ENCODE measurements around the gene TXNRD1.

The TXNRD1 gene

DNA sequence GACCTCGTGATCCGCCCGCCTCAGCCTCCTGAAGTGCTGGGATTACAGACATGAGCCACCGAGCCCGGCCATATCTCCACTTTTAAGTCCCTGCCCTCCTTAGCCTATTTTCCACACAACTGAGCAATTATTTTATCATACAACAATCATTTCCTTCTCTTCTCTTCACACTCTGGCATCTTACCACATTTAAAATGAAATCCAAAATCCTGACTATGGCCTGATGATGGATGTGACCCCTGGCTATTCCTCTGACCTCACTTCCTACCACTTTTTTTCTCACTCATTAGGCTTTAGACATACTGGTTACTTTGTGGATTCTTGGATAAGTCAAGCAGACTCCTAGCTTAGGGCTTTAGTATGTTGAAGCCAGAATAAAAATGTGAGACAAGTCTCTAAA, 66.1 kb downstream of the TXNRD1 start:
- DNase-seq: peak; percentile 67

DNA sequence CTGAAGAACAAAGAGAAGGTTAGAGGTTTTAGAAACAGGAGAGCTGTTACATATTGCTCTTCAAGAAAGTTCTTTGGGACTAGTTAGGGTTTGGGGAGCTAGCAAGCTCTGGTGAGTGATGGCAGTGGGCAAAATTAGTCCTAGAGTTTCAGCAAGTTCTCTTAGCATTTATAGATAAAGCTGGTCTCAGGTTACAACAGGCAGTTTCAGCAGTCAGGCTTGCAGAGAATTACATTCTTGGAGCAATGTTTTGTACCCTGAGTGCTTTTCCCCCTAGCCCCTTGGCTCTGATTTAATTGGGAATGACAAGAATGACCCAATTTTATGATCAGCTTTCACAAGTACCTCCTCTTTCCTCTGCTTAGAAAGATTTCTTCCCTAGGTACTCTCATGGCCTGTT, 66.5 kb downstream of the TXNRD1 start:
- DNase-seq: peak; percentile 33

DNA sequence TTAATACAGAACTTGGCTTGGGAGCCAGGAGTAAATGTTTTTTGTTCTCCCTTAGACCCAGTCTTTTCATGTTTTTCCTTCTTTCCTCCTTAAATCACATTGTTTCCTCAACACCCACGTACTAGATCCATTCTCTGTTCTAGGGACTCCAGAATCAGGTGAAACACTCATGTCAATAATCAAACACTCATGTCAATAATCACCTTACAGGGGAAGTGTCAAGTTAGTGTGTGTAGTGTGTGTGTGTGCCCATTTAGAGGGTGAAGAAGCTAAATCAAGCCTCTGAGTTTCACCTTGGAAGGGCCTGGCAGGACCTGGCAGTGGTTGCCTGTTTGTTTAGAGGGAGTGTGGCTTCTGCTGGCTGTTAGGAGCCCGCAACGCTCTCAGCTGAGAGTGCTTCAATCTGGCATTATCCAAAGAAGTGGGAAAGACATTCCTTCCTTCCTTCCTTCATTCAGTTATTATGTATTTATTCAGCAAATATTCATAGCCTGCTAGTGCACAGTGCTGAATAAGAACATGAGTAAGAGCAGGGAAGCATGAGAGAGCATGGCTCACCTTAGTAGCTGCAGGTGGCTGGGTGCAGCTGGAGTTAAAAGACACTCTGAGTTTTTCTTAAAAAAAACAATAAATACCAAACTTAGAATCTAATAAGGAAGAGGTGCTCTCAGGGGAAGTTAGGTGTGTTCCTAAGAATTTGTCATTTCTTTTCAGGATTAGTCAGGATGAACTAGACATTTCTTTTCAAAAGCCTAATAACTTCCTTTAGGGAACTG, 70.3 kb downstream of the TXNRD1 start:
- DNase-seq: peak; percentile 36

DNA sequence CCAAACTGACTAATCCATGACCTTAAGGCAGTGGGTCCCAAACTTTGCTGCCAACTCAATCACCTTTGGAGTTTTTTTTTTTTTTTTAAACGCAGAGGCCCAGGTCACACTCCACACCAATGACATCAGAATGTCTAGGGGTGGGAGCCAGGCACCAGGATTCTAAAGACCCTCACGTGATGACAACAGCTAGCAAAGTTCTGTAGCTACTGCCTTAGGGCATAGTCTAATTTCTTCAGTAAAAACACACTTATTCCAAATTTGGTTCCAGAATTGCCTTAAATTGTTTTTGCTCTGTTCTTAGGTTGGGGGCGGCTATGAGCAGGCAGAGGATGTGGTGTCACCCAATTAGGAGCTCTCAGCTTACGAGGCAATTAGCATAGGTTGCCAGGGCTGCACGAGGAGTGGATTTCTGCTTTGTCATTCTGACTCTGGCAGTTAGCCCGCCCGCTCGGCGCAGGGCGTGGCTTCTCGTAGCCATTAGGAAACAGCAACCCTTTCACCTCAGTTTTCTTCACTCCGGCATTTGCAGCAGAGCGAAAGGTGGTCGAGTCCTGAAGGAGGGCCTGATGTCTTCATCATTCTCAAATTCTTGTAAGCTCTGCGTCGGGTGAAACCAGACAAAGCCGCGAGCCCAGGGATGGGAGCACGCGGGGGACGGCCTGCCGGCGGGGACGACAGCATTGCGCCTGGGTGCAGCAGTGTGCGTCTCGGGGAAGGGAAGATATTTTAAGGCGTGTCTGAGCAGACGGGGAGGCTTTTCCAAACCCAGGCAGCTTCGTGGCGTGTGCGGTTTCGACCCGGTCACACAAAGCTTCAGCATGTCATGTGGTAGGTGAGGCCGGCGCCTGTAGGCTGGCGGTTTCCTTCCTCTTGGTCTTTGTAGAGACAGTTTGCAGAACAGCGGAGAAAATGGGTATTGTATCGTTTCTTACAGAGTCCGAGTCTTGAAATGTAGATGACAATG, 71.2 kb downstream of the TXNRD1 start:
- peak; percentile 93 for DNase-seq

DNA sequence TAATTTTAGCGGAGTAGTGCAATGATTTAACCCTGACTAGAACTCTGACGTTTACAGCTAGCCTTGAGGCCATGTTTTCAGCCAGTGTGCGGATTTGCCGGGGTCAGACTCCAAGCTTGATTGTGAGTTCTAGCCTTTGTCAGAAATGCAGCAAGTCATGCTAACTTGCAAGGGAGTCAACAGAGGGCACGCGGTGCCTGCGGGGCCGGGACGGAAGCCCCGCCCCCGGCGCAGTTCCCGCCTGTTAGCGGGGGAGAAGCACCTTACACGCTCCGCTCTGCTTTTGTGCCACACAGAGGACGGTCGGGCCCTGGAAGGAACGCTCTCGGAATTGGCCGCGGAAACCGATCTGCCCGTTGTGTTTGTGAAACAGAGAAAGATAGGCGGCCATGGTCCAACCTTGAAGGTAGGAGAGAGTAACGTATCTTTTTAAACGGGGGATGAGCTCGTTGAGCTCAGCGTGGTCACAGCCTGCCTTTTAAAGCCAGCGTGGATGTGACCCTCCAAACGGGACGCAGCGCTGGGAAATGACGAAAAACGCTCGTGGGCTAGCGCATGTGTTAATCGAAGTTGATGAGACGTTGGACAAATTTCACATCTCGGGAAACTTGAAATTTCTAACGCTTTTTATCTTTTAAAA, 73.2 kb downstream of the TXNRD1 start:
- DNase-seq: peak; percentile 82

DNA sequence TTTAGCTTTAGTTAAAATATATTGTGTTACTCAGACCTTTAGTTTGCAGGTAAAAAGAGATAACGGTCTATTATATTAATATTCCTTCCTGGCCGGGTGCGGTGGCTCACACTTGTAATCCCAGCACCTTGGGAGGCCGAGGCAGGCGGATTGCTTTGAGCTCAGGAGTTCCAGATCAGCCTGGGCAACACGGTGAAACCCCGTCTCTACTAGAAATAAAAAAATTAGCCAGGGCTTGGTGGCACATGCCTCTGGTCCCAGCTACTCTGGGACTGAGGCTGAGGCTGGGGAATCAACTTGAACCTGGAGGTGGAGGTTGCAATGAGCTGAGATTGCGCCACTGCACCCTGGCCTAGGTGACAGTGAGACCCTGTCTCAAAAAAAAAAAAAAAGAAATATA, 74.7 kb downstream of the TXNRD1 start:
- DNase-seq: no peak

DNA sequence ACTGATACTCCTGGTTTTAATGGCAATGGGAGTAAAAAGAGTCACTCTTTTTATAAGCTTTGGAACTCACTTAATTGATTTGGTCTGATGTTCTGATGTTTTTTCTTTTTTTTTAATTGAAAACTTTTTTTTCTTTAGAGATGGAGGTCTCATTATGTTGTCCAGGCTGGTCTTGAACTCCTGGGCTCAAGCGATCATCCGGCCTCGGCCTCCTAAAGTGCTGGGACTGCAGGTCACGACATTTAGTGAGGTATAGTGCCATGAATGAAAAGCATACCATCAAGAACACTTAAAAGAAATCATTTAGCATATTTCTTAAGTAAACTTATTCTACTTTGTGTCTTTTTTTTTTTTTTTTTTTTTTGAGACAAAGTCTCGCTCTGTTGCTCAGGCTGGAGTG, 75.3 kb downstream of the TXNRD1 start:
- no peak for DNase-seq

DNA sequence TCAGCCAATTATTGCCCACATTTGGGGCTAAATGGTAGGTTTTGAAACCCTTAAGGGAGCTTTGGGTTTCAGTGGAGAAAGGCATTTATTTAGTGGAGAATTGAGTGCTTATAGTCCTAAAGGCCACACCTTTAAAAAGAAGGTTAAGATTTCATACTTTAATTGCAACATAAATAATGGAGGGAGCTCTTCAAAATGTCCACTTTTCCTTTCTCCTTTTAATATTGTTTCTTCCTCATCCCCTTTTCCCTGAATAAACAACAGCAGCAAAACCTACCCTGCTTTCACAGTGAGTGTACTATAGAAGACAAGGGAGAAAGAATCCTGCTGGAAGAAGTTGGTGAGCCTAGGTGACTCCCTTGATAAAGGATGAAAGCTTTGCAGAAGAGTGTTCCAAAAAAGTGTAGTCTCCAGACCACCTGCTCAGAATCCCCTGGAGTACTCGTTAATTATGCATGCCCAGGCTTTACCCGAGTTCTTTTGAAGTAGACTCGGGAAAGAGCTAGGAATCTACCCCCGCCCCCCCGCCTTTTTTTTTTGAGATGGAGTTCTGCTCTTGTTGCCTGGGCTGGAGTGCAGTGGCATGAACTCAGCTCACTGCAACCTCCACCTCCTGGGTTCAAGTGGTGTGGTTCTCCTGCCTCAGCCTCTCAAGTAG, 76.4 kb downstream of the TXNRD1 start:
- no peak for DNase-seq

DNA sequence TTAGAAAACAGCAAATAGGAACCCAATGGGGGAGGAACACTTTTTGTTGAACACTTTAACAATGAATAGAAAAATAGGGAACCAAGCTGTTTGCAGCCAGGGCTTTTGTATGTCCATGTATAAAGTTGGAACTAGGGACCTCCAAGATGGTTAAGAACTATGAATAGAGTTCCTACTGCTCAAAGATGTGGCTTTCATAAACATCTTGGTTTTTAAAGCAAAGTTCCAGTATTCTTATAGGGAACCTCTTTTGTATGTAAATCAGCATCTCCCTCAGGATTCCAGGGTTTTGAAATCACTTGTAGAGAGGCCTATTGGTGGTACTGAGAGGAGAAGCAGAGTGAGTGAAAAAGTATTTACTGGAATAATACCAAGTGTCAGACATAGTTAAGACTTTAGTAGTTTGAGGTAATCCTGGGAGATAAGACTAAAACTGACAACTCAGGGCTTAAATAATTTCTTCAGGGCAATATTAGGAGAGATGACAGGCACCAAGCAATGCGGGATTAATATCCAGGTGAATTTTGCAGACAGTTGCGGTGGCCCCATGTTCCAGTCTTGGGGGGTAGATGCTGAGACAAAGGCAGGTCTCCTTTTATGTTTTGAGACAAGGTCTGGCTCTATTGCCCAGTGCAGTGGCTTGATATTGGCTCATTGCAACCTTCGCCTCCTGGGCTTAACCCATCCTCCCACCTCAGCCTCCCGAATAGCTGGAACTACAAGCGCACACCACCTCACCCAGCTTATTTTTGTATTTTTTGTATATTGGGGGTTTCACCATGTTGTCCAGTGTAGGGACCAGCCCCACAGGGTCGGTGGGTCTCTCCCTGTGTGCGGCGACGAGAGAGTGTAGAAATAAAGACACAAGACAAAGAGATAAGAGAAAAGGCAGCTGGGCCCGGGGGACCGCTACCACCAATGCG, 77.6 kb downstream of the TXNRD1 start:
- DNase-seq: no peak

DNA sequence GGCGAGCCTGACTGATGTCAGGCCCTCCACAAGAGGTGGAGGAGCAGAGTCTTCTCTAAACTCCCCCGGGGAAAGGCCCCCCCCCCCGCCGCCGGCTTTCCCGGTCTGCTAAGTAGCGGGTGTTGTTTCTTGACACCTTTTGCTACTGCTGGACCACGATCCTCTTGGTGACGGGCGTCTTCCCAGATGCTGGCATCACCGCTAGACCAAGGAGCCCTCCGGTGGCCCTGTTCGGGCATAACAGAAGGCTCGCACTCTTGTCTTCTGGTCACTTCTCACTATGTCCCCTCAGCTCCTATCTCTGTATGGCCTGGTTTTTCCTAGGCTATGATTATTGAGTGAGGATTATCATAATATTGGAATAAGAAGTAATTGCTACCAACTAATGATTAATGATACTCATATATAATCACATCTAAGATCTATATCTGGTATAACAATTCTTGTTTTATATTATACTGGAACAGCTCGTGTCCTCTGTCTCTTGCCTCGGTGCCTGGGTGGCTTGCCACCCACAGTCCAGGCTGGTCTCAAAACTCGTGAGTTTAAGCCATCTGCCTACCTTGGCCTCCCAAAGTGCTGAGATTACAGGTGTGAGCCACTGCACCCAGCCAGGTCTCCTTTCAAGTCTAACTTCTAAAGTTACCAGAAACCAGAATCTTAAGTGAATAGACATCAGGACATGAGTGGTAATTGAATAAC, 78.7 kb downstream of the TXNRD1 start:
- peak; percentile 42 for DNase-seq

DNA sequence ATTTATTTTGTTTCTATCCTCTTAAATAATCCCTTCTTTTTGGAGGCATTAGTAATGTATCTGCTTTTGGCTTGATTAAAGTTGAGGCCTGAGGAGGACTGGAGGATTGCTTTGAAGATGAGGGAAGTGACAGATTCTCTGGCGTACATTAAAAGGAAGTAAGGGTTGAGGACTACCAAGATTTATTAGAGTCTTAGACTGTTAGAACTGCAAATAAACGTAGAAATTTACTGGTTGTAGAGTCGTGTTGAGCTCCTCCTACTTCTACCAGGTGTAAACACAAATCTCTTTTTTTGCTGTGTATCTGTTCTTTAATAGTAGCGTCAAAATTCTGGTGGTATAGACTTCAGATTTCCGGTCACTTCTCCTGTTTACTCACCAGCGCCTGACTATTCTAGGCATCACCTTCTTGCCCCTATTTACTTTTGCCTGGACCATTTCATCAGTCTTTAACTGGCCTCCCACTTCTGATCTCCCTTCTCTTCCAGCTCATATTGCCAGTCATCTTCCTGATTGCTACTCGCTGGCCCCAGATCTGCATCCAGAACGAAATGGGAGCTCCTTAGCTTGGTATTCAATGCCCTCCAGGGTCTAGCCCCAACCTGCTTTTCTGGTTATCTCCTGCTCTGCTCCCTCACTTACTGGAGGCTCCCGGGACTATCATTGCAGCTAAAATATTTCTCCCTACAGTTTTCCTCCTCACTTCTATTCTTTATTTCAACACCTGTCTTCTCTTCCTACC, 79.5 kb downstream of the TXNRD1 start:
- DNase-seq: no peak

DNA sequence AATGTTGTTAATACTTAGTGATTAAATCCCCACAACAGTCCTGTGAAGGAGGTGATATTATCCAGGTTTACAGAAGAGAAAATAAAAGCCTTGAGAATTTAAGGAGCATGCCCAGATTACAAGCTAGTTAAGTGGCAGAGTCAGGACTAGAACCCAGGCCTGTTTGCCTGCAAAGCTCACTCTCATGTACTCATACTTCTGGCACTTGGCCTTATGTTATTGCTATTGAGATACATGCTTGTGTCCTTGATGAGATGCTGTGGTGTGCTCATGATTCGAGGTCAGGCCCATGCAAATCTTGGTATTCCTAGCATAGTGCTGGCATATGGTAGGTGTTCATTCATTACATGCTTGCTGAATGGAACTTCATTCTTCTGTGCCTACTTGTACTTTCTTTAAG, 80.4 kb downstream of the TXNRD1 start:
- DNase-seq: no peak

DNA sequence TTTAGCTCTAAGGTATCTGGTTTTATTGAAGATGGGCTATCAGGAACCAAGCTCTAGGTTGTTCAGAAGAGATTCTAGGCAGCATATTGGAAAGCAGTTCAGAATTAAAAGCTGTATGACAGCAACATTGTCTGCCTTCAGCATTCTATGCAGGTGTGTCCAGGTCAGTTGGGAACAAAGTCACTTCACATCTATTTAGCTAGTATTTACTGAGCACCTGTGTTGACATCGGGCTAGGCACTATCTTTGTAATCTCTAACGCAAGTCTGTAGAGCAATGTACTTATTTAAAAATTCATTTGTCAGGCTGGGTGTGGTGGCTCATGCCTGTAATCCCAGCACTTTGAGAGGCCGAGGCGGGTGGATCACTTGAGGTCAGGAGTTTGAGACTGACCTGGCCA, 81.1 kb downstream of the TXNRD1 start:
- DNase-seq: no peak

DNA sequence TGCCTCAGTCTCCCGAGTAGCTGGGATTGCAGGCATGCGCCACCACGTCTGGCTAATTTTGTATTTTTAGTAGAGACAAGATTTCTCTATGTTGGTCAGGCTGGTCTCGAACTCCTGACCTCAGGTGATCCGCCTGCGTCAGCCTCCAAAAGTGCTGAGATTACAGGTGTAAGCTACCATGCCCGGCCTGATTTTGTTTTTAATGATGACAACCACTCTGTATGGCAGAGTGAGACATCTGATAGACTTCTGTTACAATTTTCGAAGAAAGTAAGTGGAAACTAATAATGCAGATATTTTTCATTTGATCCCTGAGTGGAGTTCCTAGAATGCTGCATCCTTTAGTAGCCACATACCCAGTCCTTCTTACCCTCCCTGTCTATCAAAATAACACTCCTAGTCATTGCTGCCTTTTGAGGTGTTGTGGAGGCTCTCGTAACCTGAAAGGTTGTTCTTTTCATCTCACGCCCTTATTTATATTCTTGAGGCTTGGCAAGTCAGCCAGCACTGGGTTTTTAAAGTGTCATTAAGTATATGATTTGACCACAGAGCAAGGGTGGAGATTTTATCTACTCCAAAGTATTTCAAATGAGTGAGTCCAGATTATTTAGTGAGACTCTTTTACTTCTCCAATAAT, 82.0 kb downstream of the TXNRD1 start:
- DNase-seq: no peak

DNA sequence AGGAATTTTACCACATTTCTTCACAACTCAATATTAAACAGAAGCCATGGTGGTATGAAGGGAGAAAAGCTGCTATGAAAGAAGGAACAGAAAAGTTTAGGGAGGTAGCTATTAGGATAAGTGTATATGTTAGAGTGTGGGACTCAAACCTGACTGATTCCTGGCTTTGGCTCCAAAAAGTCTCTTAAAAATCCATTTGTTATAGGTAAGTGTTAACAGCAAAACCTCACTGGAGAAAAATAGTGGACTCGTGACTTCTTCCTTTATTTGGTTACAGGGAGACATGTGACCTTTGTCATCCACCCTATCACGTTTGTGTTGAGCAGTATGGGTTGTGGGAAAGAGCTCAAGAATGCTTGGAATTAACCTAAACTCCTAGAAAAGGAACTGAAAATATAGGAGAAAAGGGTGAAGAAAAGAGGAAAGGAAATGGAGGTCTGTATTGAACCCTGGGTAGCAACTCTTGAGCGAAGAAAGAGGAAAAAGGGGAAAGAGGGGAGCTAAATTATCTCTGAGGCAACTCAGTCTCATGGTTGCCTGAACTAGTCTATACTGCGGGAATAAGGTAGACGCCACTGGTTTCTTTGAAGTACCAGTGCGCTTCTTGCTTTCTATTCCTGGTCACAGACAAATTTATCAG, 84.4 kb downstream of the TXNRD1 start:
- no peak for DNase-seq

DNA sequence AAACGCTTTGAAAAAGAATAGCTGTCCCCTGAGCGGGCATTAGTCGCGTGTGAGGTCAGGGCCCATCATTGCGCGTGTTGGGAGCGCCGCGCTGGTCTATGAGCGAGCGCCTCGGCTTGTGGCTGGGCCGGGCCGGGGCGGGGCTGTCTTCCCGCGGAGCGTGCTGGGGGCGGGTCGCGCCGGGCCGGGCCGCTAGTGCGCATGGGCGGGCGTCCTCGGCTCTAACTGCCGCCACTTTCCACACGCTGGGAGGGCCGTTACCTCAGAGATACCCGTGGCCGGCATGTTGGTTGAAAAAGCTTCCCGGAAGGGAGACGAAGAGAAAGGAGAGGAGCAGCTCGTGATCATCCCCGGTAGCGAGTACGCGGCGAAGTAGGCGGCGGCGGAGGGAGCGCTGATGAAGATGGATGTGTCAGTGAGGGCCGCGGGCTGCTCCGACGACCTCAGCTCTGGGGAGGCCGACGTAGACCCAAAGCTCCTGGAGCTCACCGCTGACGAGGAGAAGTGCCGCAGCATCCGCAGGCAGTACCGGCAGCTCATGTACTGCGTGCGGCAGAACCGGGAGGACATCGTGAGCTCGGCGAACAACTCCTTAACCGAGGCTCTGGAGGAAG, 88.1 kb downstream of the TXNRD1 start, which contains the start of gene EID3:
Gene EID3, plus strand, starts transcription at position 202 of the 614 bp plus-strand sequence. Its CDS starts 196 bp downstream, at position 398.
- DNase-seq: peak; percentile 79

DNA sequence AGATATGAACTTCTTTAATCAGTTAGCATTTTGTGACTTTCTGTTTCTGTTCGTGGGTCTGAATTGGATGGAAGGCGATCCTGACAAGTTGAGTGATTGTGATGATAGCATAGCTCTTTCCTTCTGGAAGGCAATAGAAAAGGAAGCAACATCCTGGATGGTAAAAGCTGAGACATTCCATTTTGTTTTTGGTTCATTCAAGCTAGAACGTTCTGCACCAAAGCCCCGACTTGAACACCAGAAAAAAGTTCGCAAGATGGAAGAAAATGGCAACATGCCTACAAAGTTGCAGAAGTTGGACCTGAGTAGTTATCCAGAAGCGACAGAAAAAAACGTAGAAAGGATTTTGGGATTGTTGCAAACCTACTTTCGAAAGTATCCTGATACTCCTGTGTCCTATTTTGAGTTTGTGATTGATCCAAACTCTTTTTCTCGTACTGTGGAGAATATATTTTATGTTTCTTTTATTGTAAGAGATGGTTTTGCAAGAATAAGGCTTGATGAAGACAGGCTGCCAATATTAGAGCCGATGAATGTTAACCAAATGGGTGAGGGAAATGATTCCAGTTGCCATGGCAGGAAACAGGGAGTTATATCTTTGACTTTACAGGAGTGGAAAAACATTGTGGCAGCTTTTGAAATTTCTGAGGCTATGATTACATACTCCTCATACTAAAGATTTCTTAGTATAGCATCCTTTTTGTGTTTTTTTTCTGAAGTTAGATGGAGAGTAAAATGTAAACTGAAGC, 88.9 kb downstream of the TXNRD1 start:
- DNase-seq: no peak

DNA sequence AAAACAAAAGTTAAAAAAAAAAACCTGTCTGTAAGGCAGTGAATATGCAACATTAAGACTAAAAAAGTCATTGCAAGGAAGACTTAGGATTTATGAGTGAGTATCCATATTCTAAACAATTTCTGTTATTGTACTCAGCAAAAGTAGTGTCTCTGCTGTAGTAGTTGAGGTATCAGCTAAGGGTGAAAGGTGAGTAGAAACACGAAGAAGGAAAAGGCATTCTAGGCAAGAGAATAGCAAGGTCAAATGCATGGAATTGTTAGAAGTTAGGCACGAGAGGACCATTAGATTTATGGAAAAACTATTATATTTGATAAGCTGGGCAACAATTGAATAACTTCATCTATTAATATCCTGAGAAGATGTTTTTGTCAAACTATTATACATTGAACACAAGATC, 89.8 kb downstream of the TXNRD1 start:
- DNase-seq: no peak

Data from HCEC 1CT (cell line).